ENCODE measurements around the gene KRTAP20-4.

DNA sequence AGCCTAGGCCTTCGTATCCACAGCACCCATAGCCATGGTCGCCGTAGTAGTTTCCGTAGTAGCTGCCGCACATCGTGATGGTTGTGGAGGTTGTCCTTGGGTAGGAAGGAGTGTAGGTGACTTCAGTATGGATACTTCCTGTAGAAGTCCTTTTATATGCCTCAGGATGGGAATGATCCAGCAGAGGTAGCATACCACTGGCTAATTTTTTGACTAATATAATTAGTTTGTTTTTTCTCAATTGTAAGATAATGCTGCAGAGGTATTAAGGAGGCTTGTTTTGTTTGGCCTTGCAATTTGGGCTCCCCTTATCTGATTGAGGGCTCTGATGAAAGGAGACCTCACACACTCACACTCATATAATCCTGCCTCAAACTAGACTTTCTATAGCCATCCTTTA lies 21.6 kb upstream of the KRTAP20-4 start, which contains the start of gene KRTAP6-2:
- TF ChIP-seq, protein P1, sequence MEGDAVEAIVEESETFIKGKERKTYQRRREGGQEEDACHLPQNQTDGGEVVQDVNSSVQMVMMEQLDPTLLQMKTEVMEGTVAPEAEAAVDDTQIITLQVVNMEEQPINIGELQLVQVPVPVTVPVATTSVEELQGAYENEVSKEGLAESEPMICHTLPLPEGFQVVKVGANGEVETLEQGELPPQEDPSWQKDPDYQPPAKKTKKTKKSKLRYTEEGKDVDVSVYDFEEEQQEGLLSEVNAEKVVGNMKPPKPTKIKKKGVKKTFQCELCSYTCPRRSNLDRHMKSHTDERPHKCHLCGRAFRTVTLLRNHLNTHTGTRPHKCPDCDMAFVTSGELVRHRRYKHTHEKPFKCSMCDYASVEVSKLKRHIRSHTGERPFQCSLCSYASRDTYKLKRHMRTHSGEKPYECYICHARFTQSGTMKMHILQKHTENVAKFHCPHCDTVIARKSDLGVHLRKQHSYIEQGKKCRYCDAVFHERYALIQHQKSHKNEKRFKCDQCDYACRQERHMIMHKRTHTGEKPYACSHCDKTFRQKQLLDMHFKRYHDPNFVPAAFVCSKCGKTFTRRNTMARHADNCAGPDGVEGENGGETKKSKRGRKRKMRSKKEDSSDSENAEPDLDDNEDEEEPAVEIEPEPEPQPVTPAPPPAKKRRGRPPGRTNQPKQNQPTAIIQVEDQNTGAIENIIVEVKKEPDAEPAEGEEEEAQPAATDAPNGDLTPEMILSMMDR (IDR thresholded peaks at IDR 0.05; ENCODE audit: low read depth, low read length), result no peak
- TF ChIP-seq POLR2A (IDR thresholded peaks at IDR 0.05; ENCODE audit: extremely low read depth, insufficient read length) (no peak), MYC (IDR thresholded peaks at IDR 0.05; ENCODE audit: low read depth, low read length) (no peak)
- TF ChIP-seq, protein P2, sequence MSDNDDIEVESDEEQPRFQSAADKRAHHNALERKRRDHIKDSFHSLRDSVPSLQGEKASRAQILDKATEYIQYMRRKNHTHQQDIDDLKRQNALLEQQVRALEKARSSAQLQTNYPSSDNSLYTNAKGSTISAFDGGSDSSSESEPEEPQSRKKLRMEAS (IDR thresholded peaks at IDR 0.05; ENCODE audit: low read depth, low read length), result no peak
